Peyer's patch (tissue), 4 donors: ENCODE results near the gene FLVCR2.

Experiments used
- POLR2A ChIP-seq, 2 donors: fragments of 450-650 bp; IDR thresholded peaks; one replicate each; pipeline ENCODE4 v1.5.1; 2017; ENCODE audit warnings: antibody characterized with exemption in 2 of 2, mild to moderate bottlenecking in 2 of 2, moderate library complexity in 2 of 2
- TF ChIP-seq, protein P1 (sequence below), 6 experiments: fragments of 450-650 bp in 4 of 6; fragments of 200-600 bp in 2 of 6; sonication (generic) in 1 of 6; IDR thresholded peaks; one replicate each; pipeline ENCODE4 v1.5.1; 2017 to 2019; ENCODE audit warnings: antibody characterized with exemption in 6 of 6, mild to moderate bottlenecking in 3 of 6, moderate library complexity in 1 of 6

DNA sequence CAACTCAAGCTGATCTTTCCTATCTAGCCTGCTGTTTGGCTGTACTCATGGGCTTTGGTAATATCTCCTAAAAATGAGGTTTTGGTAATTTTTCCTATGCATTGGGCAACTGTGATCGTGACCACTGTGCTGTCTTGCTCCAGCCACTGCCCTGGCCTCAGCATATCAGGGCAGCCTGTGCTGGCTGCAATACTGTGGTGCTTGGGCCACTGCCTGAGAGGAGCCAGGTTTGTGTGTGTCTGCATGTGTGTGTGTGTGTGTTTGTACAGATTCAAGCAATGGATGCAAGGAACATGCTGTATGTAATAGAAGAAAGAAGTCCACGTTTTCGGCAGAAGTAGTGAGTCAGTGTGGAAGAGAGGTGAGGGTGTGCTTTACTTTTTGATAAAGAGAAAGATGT lies 69.2 kb downstream of the FLVCR2 start:
- TF ChIP-seq, protein P1, sequence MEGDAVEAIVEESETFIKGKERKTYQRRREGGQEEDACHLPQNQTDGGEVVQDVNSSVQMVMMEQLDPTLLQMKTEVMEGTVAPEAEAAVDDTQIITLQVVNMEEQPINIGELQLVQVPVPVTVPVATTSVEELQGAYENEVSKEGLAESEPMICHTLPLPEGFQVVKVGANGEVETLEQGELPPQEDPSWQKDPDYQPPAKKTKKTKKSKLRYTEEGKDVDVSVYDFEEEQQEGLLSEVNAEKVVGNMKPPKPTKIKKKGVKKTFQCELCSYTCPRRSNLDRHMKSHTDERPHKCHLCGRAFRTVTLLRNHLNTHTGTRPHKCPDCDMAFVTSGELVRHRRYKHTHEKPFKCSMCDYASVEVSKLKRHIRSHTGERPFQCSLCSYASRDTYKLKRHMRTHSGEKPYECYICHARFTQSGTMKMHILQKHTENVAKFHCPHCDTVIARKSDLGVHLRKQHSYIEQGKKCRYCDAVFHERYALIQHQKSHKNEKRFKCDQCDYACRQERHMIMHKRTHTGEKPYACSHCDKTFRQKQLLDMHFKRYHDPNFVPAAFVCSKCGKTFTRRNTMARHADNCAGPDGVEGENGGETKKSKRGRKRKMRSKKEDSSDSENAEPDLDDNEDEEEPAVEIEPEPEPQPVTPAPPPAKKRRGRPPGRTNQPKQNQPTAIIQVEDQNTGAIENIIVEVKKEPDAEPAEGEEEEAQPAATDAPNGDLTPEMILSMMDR (IDR thresholded peaks at IDR 0.05): no peak
- no peak for TF ChIP-seq POLR2A (IDR thresholded peaks at IDR 0.05)
